Dendritic cell treated with granulocyte-macrophage colony-stimulating factor and Interleukin-4, amounts not matched to agents 40 ng/mL and 50 ng/mL, for 4 days (primary cell): Measurements from ENCODE around the gene CCNG1.

Experiments used
- H3K27ac Mint-ChIP-seq: one replicate; pipeline ENCODE4 v1.8.0; 2022; ENCODE audit warnings: mild to moderate bottlenecking, mixed read lengths
- H3K27me3 Mint-ChIP-seq: one replicate; pipeline ENCODE4 v1.8.0; 2022; ENCODE audit warnings: mild to moderate bottlenecking, mixed read lengths
- H3K36me3 Mint-ChIP-seq: one replicate; pipeline ENCODE4 v1.8.0; 2022; ENCODE audit warnings: low read depth, mixed read lengths
- H3K4me1 Mint-ChIP-seq: one replicate; pipeline ENCODE4 v1.8.0; 2022; ENCODE audit warnings: low read depth, mixed read lengths
- H3K4me3 Mint-ChIP-seq: one replicate; pipeline ENCODE4 v1.8.0; 2022; ENCODE audit warnings: mild to moderate bottlenecking, moderate library complexity, mixed read lengths
- H3K9me3 Mint-ChIP-seq: one replicate; pipeline ENCODE4 v1.8.0; 2022; ENCODE audit warnings: mixed read lengths
- intact Hi-C: fragments of 100-400 bp; cut with micrococcal nuclease; formaldehyde crosslinking; loops from one replicate; pipeline ENCODE4 v1.15.0; 2022

The CCNG1 gene

GRCh38 chr5:163489055-163489744 lies 51.8 kb downstream of the CCNG1 start:
- Mint-ChIP-seq H3K4me3 (no peak overlapping the region), H3K9me3 (no peaks in the 10 kb centered on the region), H3K36me3 (peaks cover 6% of the 10 kb centered on the region), H3K27ac (no peak overlapping the region), H3K27me3 (no peaks in the 10 kb centered on the region), H3K4me1 (no peaks in the 10 kb centered on the region)
- intact Hi-C loops, result no loop called here

- no peaks in the 10 kb centered on the region for H3K27me3 Mint-ChIP-seq
- no peaks in the 10 kb centered on the region for H3K9me3 Mint-ChIP-seq
- no peak overlapping the region for H3K27ac Mint-ChIP-seq
- no peak overlapping the region for H3K4me3 Mint-ChIP-seq
- intact Hi-C loops, result no loop called here
- H3K36me3 Mint-ChIP-seq, result peaks cover 6% of the 10 kb centered on the region
- no peaks in the 10 kb centered on the region for H3K4me1 Mint-ChIP-seq
Observed at GRCh38 chr5:163489745-163490075, 52.3 kb downstream of the CCNG1 start.
